HT1080 (cell line): Measurements from ENCODE around the gene ACSM5. TPM values are rescaled to one million over a fixed set of nuclear protein-coding genes. Genes with fewer than 3 reads are reported as not detected.

Experiments used
- DNase-seq: peaks from one replicate; pipeline ENCODE4 v3.0.0-alpha.2; 2015; ENCODE audit warnings: low read depth
- polyA plus RNA-seq, 2 experiments: library from polyadenylated mRNA; depleted of rRNA; stranded (reverse); fragments of >200 nt; gene quantifications; 2 replicates each; pipeline ENCODE4 v1.2.3, GENCODE V29; 2015
- total RNA-seq: library from RNA; depleted of rRNA; stranded (reverse); fragments of >200 nt; shearing (Covaris generic); gene quantifications from 2 replicates; pipeline ENCODE4 v1.2.3, GENCODE V29; 2014; rRNA removed

ACSM5 gene
- not detected in 2 replicates for total RNA-seq
- polyA plus RNA-seq (2015; cell fraction: cytosol; rRNA removed), result 0.20 and 0.29 TPM in 2 replicates
- polyA plus RNA-seq (2015; cell fraction: nucleus; rRNA removed), result 0.11 and 0.50 TPM in 2 replicates

GRCh38 chr16:20409398-20410120, at the start of gene ACSM5:
Gene ACSM5, plus strand, starts transcription at chr16:20409534. Its CDS starts 1,951 bp downstream, at chr16:20411485.
- DNase-seq, result peak; percentile 3

DNA sequence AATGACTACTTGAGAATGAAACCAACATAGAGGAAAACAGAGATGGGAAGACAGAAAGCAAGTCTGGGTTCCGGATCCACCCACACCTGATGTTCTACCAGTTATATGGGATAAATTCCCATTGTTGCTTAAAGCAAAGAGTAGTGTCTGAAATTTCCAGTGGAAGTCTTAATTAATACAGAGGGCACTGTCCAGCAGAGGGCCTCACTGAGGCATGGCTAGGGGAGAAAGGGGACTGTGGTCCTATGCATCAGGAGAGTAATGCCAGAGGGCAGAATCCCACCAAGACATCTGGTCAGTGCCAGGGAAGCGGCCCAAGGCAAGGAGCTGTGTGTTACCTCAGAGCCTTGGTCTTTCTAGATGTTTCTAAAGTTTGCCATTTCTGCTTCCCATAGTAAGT, 49.3 kb upstream of the ACSM5 start:
- DNase-seq, result no peak

- DNase-seq, result no peak
These were observed 46.1 kb upstream of the ACSM5 start for GRCh38 chr16:20363191-20363590.

- DNase-seq, result no peak
These were observed 45.3 kb upstream of the ACSM5 start for GRCh38 chr16:20364051-20364450.

DNA sequence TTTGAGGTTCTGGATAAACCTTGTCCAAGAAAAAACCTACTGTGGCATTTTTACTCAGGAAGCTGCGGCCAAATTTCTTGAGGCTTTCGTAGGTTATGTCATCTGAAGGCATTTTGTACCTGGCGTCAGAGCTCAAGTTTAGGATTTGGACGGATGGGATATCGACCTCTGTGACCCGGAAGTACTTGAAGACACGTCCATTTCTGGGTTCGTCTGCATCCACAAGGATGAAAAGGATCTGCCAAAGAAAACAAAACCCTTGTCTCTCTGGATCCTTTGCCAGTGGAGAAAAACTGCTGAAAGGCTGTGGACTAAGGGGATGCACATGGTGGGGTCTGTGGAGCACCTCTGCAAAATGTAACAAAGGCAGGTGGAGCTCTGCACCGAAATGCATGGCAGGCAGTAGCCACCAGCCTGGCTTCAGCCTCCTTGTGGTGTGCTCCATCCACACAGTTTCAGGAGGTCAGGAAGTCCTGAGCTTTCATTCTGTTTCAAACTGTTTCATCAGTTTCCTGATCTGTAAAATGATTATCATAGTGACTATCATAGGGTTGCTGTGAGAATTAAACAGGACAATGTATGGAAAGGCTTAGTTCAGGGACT, 39.8 kb upstream of the ACSM5 start:
- DNase-seq, result no peak

DNA sequence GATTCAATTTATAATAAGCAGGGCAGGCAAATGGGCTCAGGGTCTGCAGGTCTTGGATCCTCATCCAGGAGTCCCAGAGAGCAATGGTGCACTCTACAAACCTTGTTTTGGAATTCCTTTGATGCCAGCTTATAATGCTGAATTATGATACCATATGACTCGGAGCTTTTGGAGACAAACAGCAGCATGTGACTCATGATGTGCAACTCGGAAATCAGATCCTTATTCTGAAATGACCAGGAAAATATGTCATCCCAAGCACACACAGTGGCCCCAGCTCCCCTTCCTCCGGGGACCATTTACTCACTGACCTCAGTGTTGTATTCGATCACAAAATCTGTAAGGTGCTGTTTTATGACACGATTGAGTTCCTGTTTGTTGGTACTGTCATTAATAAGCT, 36.6 kb upstream of the ACSM5 start:
- peak; percentile 24 for DNase-seq

GRCh38 chr16:20377181-20377580, 32.2 kb upstream of the ACSM5 start:
- no peak for DNase-seq

DNA sequence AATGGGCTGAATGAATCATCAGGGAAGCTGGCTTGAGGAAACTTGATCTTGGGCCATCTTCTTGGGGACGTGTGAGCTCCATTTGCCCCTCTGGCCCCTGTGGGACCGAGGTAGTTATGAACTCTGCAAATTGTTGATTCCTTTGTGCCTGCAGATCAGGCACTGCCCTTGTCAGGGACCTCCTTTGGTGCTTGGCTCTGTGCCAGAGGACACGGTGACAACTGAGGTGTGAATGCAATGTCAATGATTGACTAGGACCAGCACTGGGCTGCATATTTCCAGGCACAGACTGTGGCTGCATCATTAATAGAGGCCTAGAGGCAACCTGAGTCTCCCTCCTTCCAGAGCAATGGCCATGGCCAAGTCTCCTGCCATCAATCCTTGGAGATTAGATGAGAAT, 28.6 kb upstream of the ACSM5 start:
- no peak for DNase-seq

GRCh38 chr16:20382202-20382948, 27.0 kb upstream of the ACSM5 start:
- DNase-seq, result no peak

DNA sequence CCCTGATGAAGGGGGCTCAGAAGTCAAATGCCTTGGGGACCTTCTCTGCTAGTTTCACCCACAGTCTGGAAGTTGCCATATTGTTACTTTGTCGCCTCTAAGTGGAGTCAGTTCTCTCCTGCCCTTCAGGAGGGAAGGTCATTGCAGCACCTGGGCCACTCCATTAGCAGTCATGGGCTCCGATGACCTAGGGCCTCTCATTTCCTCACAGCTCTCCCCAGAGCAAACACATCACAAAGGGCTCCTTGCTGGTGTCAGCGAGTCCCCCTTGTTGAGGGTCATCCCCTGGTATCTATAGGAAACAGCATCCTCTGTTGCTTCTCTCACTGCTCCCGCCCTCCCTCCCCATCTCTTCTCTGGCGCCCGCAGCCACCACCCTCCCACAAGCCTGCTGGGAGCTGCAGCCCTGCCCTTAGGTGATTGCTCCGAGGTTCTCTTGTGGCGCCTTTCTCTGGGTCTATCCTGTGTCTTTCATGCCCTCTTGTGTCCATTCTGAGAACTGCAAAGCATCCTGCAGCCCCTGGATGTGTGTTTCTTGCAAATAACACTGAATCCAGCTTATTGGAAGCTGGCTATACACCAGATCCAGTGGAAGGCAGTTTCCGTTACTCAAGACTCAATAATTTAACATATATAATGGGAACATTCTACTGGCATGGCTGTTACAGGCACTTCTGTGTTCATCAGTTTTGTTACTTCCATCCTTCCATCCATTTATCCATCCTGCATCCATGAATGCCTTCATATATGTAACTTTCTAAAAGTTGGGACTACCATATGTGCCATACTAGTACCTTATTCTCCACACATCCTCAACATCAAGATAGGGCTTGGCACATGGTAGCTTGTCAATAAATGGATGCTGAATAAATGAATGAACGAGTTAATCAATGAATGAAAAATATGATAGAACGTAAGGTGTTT, 26.0 kb upstream of the ACSM5 start:
- peak; percentile 63 for DNase-seq

- DNase-seq, result peak; percentile 22
These were observed 23.2 kb upstream of the ACSM5 start for GRCh38 chr16:20385844-20386832.

GRCh38 chr16:20387978-20388377, 21.4 kb upstream of the ACSM5 start:
- DNase-seq, result no peak

DNA sequence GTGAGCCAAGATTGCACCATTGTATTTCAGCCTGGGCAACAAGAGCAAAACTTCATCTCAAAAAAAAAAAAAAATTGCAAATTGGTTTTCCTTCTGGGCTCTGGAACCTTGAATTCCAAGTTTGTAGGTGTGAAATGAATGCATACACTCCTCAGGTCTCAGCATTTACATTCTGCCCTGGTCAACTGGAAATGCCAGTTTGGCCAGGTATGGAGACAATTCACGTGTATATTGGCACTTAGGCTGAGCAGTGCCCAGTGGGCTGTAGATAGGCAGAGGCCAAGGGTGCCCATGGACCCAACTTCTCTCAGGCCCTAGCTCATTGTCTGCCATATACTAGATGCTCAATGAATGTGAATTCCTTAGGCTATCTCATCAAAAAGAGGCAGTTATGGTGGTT, 20.5 kb upstream of the ACSM5 start:
- DNase-seq, result no peak

GRCh38 chr16:20391045-20391444, 18.3 kb upstream of the ACSM5 start:
- DNase-seq, result no peak

GRCh38 chr16:20393801-20394577, 15.3 kb upstream of the ACSM5 start:
- no peak for DNase-seq

DNA sequence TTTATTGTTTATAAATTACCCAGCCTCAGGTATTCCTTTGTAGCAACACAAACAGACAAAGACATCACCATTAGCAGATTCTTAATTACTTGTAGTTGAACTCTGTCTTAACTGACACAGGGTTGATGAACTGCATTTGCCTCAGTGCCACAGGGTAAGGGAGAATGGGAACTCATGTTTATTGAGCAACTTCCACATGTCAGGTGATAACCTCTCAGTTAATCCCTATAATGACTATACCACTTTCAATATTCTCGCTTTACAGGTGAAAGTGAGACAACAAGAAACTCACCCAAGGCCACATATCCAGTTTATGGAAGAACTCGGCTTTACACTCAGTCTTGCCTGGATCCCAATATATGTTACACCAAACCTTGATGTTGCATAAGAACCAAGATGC, 13.4 kb upstream of the ACSM5 start:
- no peak for DNase-seq

DNA sequence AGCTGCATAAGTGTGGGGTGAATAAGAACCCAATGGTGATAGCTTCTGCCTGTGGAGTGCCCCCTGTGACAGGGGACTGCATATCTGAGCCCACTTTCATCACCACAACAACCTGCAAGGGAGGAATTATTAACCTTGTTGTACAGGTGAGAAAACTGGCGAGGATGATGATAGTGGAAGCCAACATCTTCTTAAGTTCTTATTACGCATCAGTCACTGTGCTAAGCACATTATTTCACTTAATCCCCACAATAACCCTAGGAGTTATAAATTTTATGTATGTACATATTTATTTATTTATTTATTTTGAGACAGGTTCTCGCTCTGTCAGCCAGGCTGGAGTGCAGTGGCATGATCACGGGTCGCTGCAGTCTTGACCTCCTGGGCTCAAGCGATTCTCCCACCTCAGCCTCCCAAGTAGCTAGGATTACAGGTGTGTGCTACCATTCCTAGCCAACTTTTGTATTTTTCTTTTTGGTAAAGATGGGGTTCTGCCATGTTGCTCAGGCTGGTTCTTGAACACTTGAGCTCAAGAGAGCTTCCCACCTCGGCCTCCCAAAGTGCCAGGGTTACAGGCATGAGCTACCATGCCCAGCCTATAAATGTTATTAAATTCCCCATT, 12.4 kb upstream of the ACSM5 start:
- DNase-seq, result no peak

DNA sequence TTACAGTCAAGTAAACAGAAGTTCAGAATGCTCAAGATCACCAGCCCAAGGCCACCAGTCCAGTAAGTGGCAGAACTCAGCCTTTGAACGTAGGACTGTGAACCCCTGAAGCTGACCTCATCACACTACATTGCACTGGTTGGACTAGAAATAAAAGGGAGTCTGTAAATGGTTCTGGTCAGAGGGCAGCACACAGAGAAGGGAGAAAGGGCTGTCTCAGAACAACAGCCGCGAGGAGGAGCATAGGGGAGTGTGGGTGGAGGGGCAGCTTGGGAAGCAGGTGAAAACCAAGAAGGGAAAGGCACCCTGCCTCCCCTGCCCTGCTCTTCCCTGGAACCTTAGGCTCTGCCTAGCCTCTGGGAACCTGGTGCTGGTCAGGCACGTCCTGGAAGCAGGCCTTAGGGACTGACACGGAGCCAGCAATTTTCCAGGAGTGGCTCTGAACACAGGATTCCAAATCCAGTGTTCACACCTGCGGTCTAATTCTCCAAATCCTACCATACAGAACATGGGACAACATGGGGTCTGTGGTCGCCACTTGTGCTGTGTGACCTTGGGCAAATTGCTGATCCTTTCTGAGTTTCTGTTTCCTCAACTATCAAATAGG, 11.8 kb upstream of the ACSM5 start:
- no peak for DNase-seq
